Activated T-helper 1 cell treated with anti-CD3 and anti-CD28 coated beads, Interleukin-2, amount 50 U/mL, for 16 hours (primary cell): ENCODE data around the gene ZNF860.

Experiments
- DNase-seq, 2 donors: peaks; one replicate each; pipeline ENCODE4 v3.0.0-alpha.2; 2020; ENCODE audit warnings: low read depth in 1 of 2, low spot score in 1 of 2

Gene ZNF860

GRCh38 chr3:31981206-31982181 is at the start of gene ZNF860, which contains the start of gene OSBPL10:
Gene ZNF860 (plus strand): TSS chr3:31981750. CDS start chr3:31989080, 7,330 bp downstream.
Gene OSBPL10 (minus strand): TSS chr3:31981262. CDS start chr3:31981179, 83 bp downstream.
- DNase-seq, result no peak

- DNase-seq, result no peak
Observed at GRCh38 chr3:31932990-31933389, 48.6 kb upstream of the ZNF860 start.

- no peak for DNase-seq
Observed at GRCh38 chr3:31934018-31934417, 47.5 kb upstream of the ZNF860 start.

- DNase-seq, result no peak
Observed at GRCh38 chr3:31934866-31935265, 46.7 kb upstream of the ZNF860 start.

- DNase-seq, result no peak
Observed at GRCh38 chr3:31936420-31937060, 45.0 kb upstream of the ZNF860 start.

DNA sequence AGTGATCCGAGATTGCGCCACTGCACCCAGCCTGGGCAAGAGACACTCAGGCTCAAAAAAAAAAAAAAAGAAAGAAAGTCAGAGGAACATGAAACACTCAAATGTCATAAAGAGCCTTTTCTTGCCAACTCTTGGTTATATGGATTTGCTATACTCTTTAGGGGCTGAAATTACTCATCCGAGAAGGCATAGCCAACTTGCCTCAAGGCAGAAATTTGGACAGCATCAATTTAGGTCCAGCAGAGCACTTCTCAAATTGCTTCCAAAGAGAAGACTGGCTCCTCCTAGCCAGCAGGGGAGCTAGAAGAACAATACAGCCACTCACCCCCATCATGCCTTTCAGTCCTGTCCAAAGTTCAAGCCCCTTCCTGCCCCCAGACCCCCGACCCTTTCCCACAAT is 44.3 kb upstream of the ZNF860 start:
- no peak for DNase-seq

DNA sequence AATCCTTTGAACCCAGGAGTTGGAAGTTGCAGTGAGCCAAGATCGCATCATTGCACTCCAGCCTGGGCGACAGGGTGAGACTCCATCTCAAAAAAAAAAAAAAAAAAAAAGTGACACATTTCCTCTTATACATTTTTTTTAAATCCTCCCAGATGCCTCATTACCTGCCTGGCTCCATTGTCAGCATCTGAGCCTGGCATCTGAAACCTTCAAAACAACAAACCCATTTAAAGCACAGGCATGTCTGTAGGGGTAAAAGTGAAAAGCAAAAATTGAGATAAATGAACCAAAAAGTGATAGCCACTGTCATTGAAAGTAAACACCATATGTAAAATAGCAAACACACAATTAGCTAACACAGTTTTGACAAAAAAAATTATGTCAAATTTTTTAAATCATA is 39.1 kb upstream of the ZNF860 start:
- DNase-seq, result no peak

GRCh38 chr3:31943041-31943440 is 38.5 kb upstream of the ZNF860 start:
- DNase-seq, result no peak

GRCh38 chr3:31945738-31946052 is 35.9 kb upstream of the ZNF860 start:
- DNase-seq, result no peak

- no peak for DNase-seq
Observed at GRCh38 chr3:31946484-31947081, 35.0 kb upstream of the ZNF860 start.

GRCh38 chr3:31947162-31947561 is 34.4 kb upstream of the ZNF860 start:
- no peak for DNase-seq

DNA sequence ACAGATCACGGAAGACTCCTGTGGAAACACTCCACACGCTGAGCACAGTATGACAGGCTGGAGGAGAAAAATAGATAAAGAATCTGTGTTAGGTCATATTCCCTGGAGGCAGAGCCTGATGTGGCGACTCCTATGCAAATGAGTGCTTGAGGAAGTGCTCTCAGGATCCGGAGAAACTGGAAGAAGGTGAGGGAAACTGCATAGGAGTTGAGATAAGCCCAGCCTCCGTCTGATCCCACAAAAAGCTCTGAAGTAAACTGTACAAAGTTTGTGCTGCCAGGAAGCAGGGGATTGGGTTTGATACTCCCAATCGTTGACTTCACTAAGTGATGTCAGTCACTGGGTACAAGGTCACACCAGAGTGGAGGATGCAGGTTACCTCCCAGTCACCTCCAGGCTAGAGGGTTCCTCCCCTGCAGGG is 33.9 kb upstream of the ZNF860 start:
- no peak for DNase-seq

GRCh38 chr3:31948280-31948679 is 33.3 kb upstream of the ZNF860 start:
- DNase-seq, result no peak

- DNase-seq, result no peak
Observed at GRCh38 chr3:31952205-31952604, 29.3 kb upstream of the ZNF860 start.

DNA sequence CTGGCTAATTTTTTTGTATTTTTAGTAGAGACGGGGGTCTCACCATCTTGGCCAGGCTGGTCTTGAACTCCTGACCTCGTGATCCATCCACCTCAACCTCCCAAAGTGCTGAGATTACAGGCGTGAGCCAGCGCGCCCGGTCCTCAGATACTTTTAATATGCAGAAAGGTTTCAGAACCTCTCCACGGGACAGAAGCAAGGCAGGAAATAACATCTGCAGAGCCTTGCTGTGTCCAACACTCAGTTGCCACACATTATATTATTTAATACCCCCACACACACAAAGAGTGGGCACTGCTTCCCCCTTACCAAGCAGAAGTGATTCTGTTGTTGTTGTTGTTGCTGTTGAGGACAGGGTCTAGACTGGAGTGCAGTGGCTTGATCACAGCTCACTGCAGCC is 28.5 kb upstream of the ZNF860 start:
- no peak for DNase-seq

GRCh38 chr3:31953636-31954035 is 27.9 kb upstream of the ZNF860 start:
- DNase-seq, result no peak

DNA sequence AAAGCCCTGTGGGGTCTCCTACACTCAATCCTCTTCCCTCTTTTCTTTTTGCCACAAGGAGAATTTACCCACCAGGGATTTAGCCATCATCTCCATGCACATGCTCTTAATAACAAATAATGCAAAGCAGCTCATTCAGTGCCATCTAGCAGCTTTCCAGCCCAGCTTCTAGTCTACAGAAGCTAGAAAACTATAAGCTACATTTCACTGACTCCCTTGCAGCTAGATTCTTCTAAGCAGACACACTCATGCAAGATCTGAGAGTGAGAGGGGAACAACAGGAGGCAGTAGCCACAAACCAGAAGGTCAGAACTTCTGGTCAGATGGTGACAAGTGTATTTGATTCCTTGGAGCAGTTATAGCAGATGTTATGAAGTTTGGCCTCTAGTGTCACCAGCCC is 26.0 kb upstream of the ZNF860 start:
- DNase-seq, result no peak

DNA sequence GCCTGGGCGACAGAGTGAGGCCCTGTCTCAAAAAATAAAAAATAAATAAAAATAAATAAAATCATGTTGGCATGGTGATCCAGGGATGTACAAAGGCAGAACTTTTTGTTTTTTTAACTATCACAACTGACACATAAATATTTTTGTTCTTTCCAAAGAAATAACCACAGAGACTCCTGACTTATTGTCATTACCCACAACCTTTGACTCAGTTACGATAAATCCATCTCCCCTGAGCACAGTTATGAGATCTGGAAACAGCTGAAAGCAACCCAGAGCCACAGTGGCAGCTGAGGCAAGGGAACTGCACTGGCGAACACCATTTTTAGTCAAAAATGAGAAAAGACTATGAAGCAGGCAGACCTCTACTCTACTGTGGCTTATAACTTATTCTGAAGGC is 24.4 kb upstream of the ZNF860 start:
- DNase-seq, result no peak

GRCh38 chr3:31958701-31959152 is 22.8 kb upstream of the ZNF860 start:
- no peak for DNase-seq

GRCh38 chr3:31959251-31959650 is 22.3 kb upstream of the ZNF860 start:
- no peak for DNase-seq

- no peak for DNase-seq
Observed at GRCh38 chr3:31959951-31960792, 21.4 kb upstream of the ZNF860 start.
